GM12878 (cell line): ENCODE measurements around the gene TMSB4X. TPM values are rescaled to one million over a fixed set of nuclear protein-coding genes. Genes with fewer than 3 reads are reported as not detected.

Experiments
- BRCA1 ChIP-seq: IDR thresholded peaks from 2 replicates; pipeline ENCODE4 v1.6.1; 2011; ENCODE audit warnings: low read depth, low read length, improper control_type of control experiment
- CREM ChIP-seq: IDR thresholded peaks from 2 replicates; pipeline ENCODE4 v1.6.1; 2014; ENCODE audit warnings: antibody characterized with exemption, low read depth
- E4F1 ChIP-seq: fragments of 450-650 bp; IDR thresholded peaks from 2 replicates; pipeline ENCODE4 v1.6.1; 2018; ENCODE audit warnings: borderline replicate concordance, mild to moderate bottlenecking; ENCODE audit not compliant: partially characterized antibody
- EGR1 ChIP-seq, 2 experiments: IDR thresholded peaks; 1 replicate in 1 of 2; 2 replicates in 1 of 2; pipeline ENCODE4 v1.6.1; 2011 to 2012; ENCODE audit warnings: low read depth in 2 of 2, low read length in 2 of 2, borderline replicate concordance in 1 of 2, mild to moderate bottlenecking in 1 of 2, moderate library complexity in 1 of 2
- ELK1 ChIP-seq: IDR thresholded peaks from 2 replicates; pipeline ENCODE4 v1.6.1; 2012; ENCODE audit warnings: low read depth, low read length, improper control_type of control experiment
- ESRRA ChIP-seq: IDR thresholded peaks from 2 replicates; pipeline ENCODE4 v1.6.1; 2012; ENCODE audit warnings: mild to moderate bottlenecking, low read length, improper control_type of control experiment
- IKZF1 ChIP-seq: fragments of 450-650 bp; conservative IDR thresholded peaks from 2 replicates; pipeline ENCODE4 v1.6.1; 2017; ENCODE audit warnings: antibody characterized with exemption, mild to moderate bottlenecking
- IRF4 ChIP-seq: IDR thresholded peaks from 2 replicates; pipeline ENCODE4 v1.6.1; 2011; ENCODE audit warnings: low read depth, low read length
- LARP7 ChIP-seq: fragments of 450-650 bp; IDR thresholded peaks from 2 replicates; pipeline ENCODE4 v1.6.1; 2017; ENCODE audit warnings: mild to moderate bottlenecking
- MEF2B ChIP-seq: fragments of 450-650 bp; IDR thresholded peaks from 2 replicates; pipeline ENCODE4 v1.6.1; 2018; ENCODE audit warnings: mild to moderate bottlenecking, moderate library complexity; ENCODE audit not compliant: partially characterized antibody, poor library complexity, severe bottlenecking
- MTA2 ChIP-seq: fragments of 450-650 bp; IDR thresholded peaks from 2 replicates; pipeline ENCODE4 v1.6.1; 2016; ENCODE audit warnings: low read depth, mild to moderate bottlenecking, moderate library complexity
- NFYA ChIP-seq: IDR thresholded peaks from 2 replicates; pipeline ENCODE4 v1.6.1; 2011; ENCODE audit warnings: low read depth, mild to moderate bottlenecking, low read length, improper control_type of control experiment, borderline replicate concordance
- NRF1 ChIP-seq: conservative IDR thresholded peaks from 2 replicates; pipeline ENCODE4 v1.6.1; 2011; ENCODE audit warnings: mild to moderate bottlenecking, low read depth, low read length, improper control_type of control experiment
- RBBP5 ChIP-seq: fragments of 200-600 bp; sonication (generic); conservative IDR thresholded peaks from 2 replicates; pipeline ENCODE4 v1.6.1; 2016
- RELA ChIP-seq: fragments of 450-650 bp; IDR thresholded peaks from 2 replicates; pipeline ENCODE4 v1.8.0; 2014; ENCODE audit warnings: borderline replicate concordance; ENCODE audit not compliant: partially characterized antibody
- SIX5 ChIP-seq: IDR thresholded peaks from 2 replicates; pipeline ENCODE4 v1.6.1; 2011; ENCODE audit warnings: mild to moderate bottlenecking, low read depth, low read length, moderate library complexity; ENCODE audit not compliant: severe bottlenecking
- SMAD5 ChIP-seq: IDR thresholded peaks from 2 replicates; pipeline ENCODE4 v1.6.1; 2016; ENCODE audit warnings: antibody characterized with exemption, low read depth
- USF2 ChIP-seq: IDR thresholded peaks from 2 replicates; pipeline ENCODE4 v1.6.1; 2011; ENCODE audit warnings: low read depth, low read length, improper control_type of control experiment, borderline replicate concordance
- YY1 ChIP-seq: IDR thresholded peaks from 2 replicates; pipeline ENCODE4 v1.6.1; 2011; ENCODE audit warnings: low read depth, mild to moderate bottlenecking, low read length
- ZBED1 ChIP-seq: IDR thresholded peaks from 2 replicates; pipeline ENCODE4 v1.6.1; 2016; ENCODE audit warnings: borderline replicate concordance
- ZNF687 ChIP-seq: fragments of 450-650 bp; IDR thresholded peaks from 2 replicates; pipeline ENCODE4 v1.6.1; 2017; ENCODE audit warnings: mild to moderate bottlenecking, moderate library complexity
- ZZZ3 ChIP-seq: IDR thresholded peaks from 2 replicates; pipeline ENCODE4 v1.6.1; 2011; ENCODE audit warnings: low read depth; ENCODE audit not compliant: control insufficient read depth, insufficient read length
- polyA plus RNA-seq, 11 experiments: library from polyadenylated mRNA; depleted of rRNA in 4 of 11; unstranded in 6 of 11; stranded (reverse) in 5 of 11; fragments of >200 nt; fragmentation: Nextera tagmentation in 4 of 11; fragmentation: Illumina TruSeq in 1 of 11; extraction: Ambion mirVana in 4 of 11; extraction: Trizol in 1 of 11; gene quantifications; 1 replicate in 1 of 11; 2 replicates in 10 of 11; pipeline versions ENCODE4 v1.2.1 to v1.2.3, GENCODE V29; 2011 to 2016; ENCODE audit warnings: inconsistent platforms in 2 of 11, missing spikeins in 2 of 11, low read depth in 1 of 11
- total RNA-seq, 4 experiments: library from RNA; depleted of rRNA in 3 of 4; stranded (reverse); fragments of >200 nt in 3 of 4; fragmentation: Illumina TruSeq in 1 of 4; extraction: Trizol in 1 of 4; gene quantifications; 2 replicates each; pipeline versions ENCODE4 v1.2.1 to v1.2.3, GENCODE V29; 2013 to 2021

The TMSB4X gene
- total and polyA plus RNA-seq, 10 of the 15 experiments (the other 5 are each of a cell fraction or from before 2014, with no cell fraction given), result 13,924 to 37,234 (median 23,705) TPM

GRCh38 chrX:12946838-12947544 is 27.9 kb upstream of the TMSB4X start (continued):
- TF ChIP-seq ELK1 (no peak), SMAD5 (no peak), BRCA1 (no peak), RELA (no peak), IKZF1 (peak; percentile 74), E4F1 (no peak), LARP7 (no peak), SIX5 (no peak), YY1 (peak; percentile 88), ZBED1 (no peak), ESRRA (no peak), RBBP5 (no peak), NFYA (peak; percentile 17; the same call in 1 of the 2 replicates), MEF2B (peak; percentile 51), NRF1 (no peak), IRF4 (peak; percentile 54; the same call in 1 of the 2 replicates), CREM (peak; percentile 53; the same call in 1 of the 2 replicates), MTA2 (no peak), USF2 (no peak), ZZZ3 (no peak), EGR1 (IDR thresholded peaks at IDR 0.05; ENCODE audit: borderline replicate concordance in 1 of 2, low read depth in 2 of 2, low read length in 2 of 2) (no peak), ZNF687 (peak; percentile 61; the same call in 1 of the 2 replicates)
